Middle frontal gyrus (tissue), 1 donor: ENCODE measurements around the gene MTMR10.

ENCODE experiments used
- DNase-seq: peaks from one replicate; pipeline ENCODE4 v3.0.0-alpha.2; 2015; ENCODE audit warnings: low spot score; ENCODE audit errors: extremely low spot score

The MTMR10 gene

GRCh38 chr15:31013863-31014607, 22.6 kb upstream of the MTMR10 start:
- no peak for DNase-seq

- no peak for DNase-seq
Measured at GRCh38 chr15:31012455-31012854, 21.0 kb upstream of the MTMR10 start.

- no peak for DNase-seq
Measured at GRCh38 chr15:31010036-31010435, 18.6 kb upstream of the MTMR10 start.

- no peak for DNase-seq
Measured at GRCh38 chr15:31005660-31006059, 14.2 kb upstream of the MTMR10 start.

GRCh38 chr15:31004220-31004733, 12.8 kb upstream of the MTMR10 start:
- no peak for DNase-seq

GRCh38 chr15:31001702-31002101, 10.3 kb upstream of the MTMR10 start:
- DNase-seq, result no peak

- no peak for DNase-seq
Measured at GRCh38 chr15:30999729-31000128, 8.3 kb upstream of the MTMR10 start.

GRCh38 chr15:30997270-30997669, 5.8 kb upstream of the MTMR10 start:
- no peak for DNase-seq

- no peak for DNase-seq
Measured at GRCh38 chr15:30992249-30992864, 929 bp upstream of the MTMR10 start.

GRCh38 chr15:30990446-30991254, 778 bp downstream of the MTMR10 start:
- DNase-seq, result no peak

GRCh38 chr15:30990036-30990435, 1.4 kb downstream of the MTMR10 start:
- no peak for DNase-seq

GRCh38 chr15:30985081-30985531, 6.3 kb downstream of the MTMR10 start:
- no peak for DNase-seq

GRCh38 chr15:30984542-30984941, 6.9 kb downstream of the MTMR10 start:
- DNase-seq, result peak; percentile 75

- no peak for DNase-seq
Measured at GRCh38 chr15:30984118-30984517, 7.3 kb downstream of the MTMR10 start.

- no peak for DNase-seq
Measured at GRCh38 chr15:30979457-30979856, 12.0 kb downstream of the MTMR10 start.

- no peak for DNase-seq
Measured at GRCh38 chr15:30978328-30978727, 13.1 kb downstream of the MTMR10 start.

GRCh38 chr15:30974112-30974511, 17.3 kb downstream of the MTMR10 start:
- no peak for DNase-seq

GRCh38 chr15:30973379-30973778, 18.0 kb downstream of the MTMR10 start:
- no peak for DNase-seq

GRCh38 chr15:30969724-30970123, 21.7 kb downstream of the MTMR10 start:
- no peak for DNase-seq

- no peak for DNase-seq
Measured at GRCh38 chr15:30963681-30964080, 27.7 kb downstream of the MTMR10 start.

GRCh38 chr15:30962659-30963058, 28.8 kb downstream of the MTMR10 start:
- DNase-seq, result no peak

- DNase-seq, result no peak
Measured at GRCh38 chr15:30962079-30962478, 29.3 kb downstream of the MTMR10 start.
